Measurements from ENCODE around the gene KCNG2.

GRCh38 chr18:79770826-79771225 lies 26.9 kb upstream of the KCNG2 start:
- TF ChIP-seq GABPA (IDR thresholded peaks at IDR 0.05; ENCODE audit: low read depth) (no peak), POU2F2 (IDR thresholded peaks at IDR 0.05; ENCODE audit: borderline replicate concordance, low read depth, low read length) (no peak)

Data from GM12878 (cell line).